GM12891 (cell line): ENCODE data around the gene IGFLR1.

Source experiments
- PAX5 ChIP-seq: IDR thresholded peaks from 2 replicates; pipeline ENCODE4 v1.6.1; 2011; ENCODE audit warnings: low read length, moderate library complexity, mild to moderate bottlenecking; ENCODE audit not compliant: insufficient read depth, severe bottlenecking
- POLR2A ChIP-seq: IDR thresholded peaks from 2 replicates; pipeline ENCODE4 v1.6.1; 2011; ENCODE audit warnings: low read depth, low read length, control low read depth
- POLR2AphosphoS5 ChIP-seq: IDR thresholded peaks from 2 replicates; pipeline ENCODE4 v1.6.1; 2011; ENCODE audit warnings: low read depth, low read length, control low read depth
- SPI1 ChIP-seq: IDR thresholded peaks from 2 replicates; pipeline ENCODE4 v1.6.1; 2011; ENCODE audit warnings: low read depth, low read length, control low read depth
- TAF1 ChIP-seq: IDR thresholded peaks from 2 replicates; pipeline ENCODE4 v1.6.1; 2011; ENCODE audit warnings: low read depth, low read length, control low read depth

- TF ChIP-seq POLR2AphosphoS5, result no peak
- TF ChIP-seq POLR2A, result no peak
- TF ChIP-seq TAF1, result no peak
- TF ChIP-seq PAX5, result no peak
- no peak for TF ChIP-seq SPI1
Measured at GRCh38 chr19:35738887-35739229, 3.4 kb downstream of the IGFLR1 start.
